ENCODE results near the gene TSPOAP1.

- peak; percentile 17 for TF ChIP-seq CTCF (IDR thresholded peaks at IDR 0.05; ENCODE audit: low read depth, low read length, poor library complexity, severe bottlenecking)
- no peak for TF ChIP-seq EZH2phosphoT487 (IDR thresholded peaks at IDR 0.05; ENCODE audit: borderline replicate concordance, low read length)
Measured at GRCh38 chr17:58343131-58343530, 14.5 kb upstream of the TSPOAP1 start.
